Activated CD4-positive, alpha-beta T cell treated with anti-CD3 and anti-CD28 coated beads, Interleukin-2, amount 10 ng/mL, durations not matched to agents 7 days and 5 days (primary cell): Measurements from ENCODE around the gene B3GALNT2. TPM values are rescaled to one million over a fixed set of nuclear protein-coding genes. Genes with fewer than 3 reads are reported as not detected.

ENCODE experiments used
- total RNA-seq, 2 experiments: library from RNA; stranded (reverse); gene quantifications; one replicate each; pipeline ENCODE4 v1.2.3, GENCODE V29; 2021

The B3GALNT2 gene
- total RNA-seq, 2 experiments from 2014 or later = 12.2 to 13.2 TPM

Other genes starting within 250 kb of the B3GALNT2 start
- gene ARID4B, start 176.3 kb downstream of the B3GALNT2 start, total RNA-seq = 10 to 100 TPM; 43.7 to 47.3 TPM
- 10 to 100 TPM; 27.2 to 27.6 TPM for gene GGPS1, start 175.9 kb downstream of the B3GALNT2 start, total RNA-seq
- 10 to 100 TPM; 25.1 to 26.8 TPM for gene TBCE, start 137.0 kb downstream of the B3GALNT2 start, total RNA-seq
- gene GNG4, start 145.3 kb upstream of the B3GALNT2 start, total RNA-seq = under 1 TPM; 0.37 to 0.42 TPM